ENCODE results near the gene POLR1A.

The POLR1A gene

GRCh38 chr2:85975581-85975980 is 130.1 kb downstream of the POLR1A start:
- TF ChIP-seq Cebpa-rat (IDR thresholded peaks at IDR 0.05), result no peak
- H4K20me1 ChIP-seq, result no peaks in the 10 kb centered on the region
- no peak overlapping the region for H3K27ac ChIP-seq

GRCh38 chr2:85974390-85974789 is 131.3 kb downstream of the POLR1A start:
- Histone ChIP-seq H3K9me3 (peaks cover 32% of the 10 kb centered on the region), H3K27me3 (no peaks in the 10 kb centered on the region), H3K4me2 (no peak overlapping the region), H3K36me3 (no peaks in the 10 kb centered on the region), H3K27ac (no peak overlapping the region), H3K4me1 (0 out of 2 replicates have a peak, but pooled peaks cover 7% of the 10 kb centered on the region), H4K20me1 (no peaks in the 10 kb centered on the region), H3K4me3 (no peak overlapping the region), H3K9ac (no peak overlapping the region)
- TF ChIP-seq Cebpa-rat (IDR thresholded peaks at IDR 0.05), result no peak

More at GRCh38 chr2:85975581-85975980, 130.1 kb downstream of the POLR1A start:
- Histone ChIP-seq H3K27me3 (no peaks in the 10 kb centered on the region), H3K4me1 (0 out of 2 replicates have a peak, but pooled peaks cover 7% of the 10 kb centered on the region), H3K9me3 (peaks cover 30% of the 10 kb centered on the region), H3K4me3 (no peak overlapping the region), H3K9ac (no peak overlapping the region), H3K4me2 (no peak overlapping the region), H3K36me3 (no peaks in the 10 kb centered on the region)

- Histone ChIP-seq H3K4me1 (no peaks in the 10 kb centered on the region), H3K27me3 (no peaks in the 10 kb centered on the region), H3K27ac (no peak overlapping the region), H3K4me2 (no peak overlapping the region), H3K36me3 (no peaks in the 10 kb centered on the region), H3K9ac (no peak overlapping the region), H3K4me3 (no peak overlapping the region), H4K20me1 (no peaks in the 10 kb centered on the region), H3K9me3 (peaks cover 32% of the 10 kb centered on the region)
- no peak for TF ChIP-seq Cebpa-rat (IDR thresholded peaks at IDR 0.05)
These were observed 133.3 kb downstream of the POLR1A start for GRCh38 chr2:85972355-85972754.

- Histone ChIP-seq H3K4me3 (no peak overlapping the region), H3K27ac (no peak overlapping the region), H3K9ac (no peak overlapping the region), H3K4me1 (no peaks in the 10 kb centered on the region), H4K20me1 (no peaks in the 10 kb centered on the region), H3K9me3 (peaks cover 32% of the 10 kb centered on the region), H3K36me3 (no peaks in the 10 kb centered on the region), H3K27me3 (no peaks in the 10 kb centered on the region), H3K4me2 (no peak overlapping the region)
- no peak for TF ChIP-seq Cebpa-rat (IDR thresholded peaks at IDR 0.05)
These were observed 134.3 kb downstream of the POLR1A start for GRCh38 chr2:85971366-85971765.
